Measurements from ENCODE around the gene ARL15.
A peak's percentile ranks its signal among the peaks of the same experiment; 100 is the strongest.

ARL15 gene

GRCh38 chr5:54315736-54316528 is 5.6 kb upstream of the ARL15 start:
- no peaks in the 10 kb centered on the region for H4K20me1 ChIP-seq
- no peaks in the 10 kb centered on the region for H3K36me3 ChIP-seq
- no peaks in the 10 kb centered on the region for H3K4me1 ChIP-seq
- H3K9me3 ChIP-seq, result no peaks in the 10 kb centered on the region
- TF ChIP-seq Cebpa-rat (IDR thresholded peaks at IDR 0.05), result no peak
- no peak overlapping the region for H3K27ac ChIP-seq
- H3K27me3 ChIP-seq, result no peaks in the 10 kb centered on the region
- H3K4me3 ChIP-seq, result no peak overlapping the region
- no peak overlapping the region for H3K4me2 ChIP-seq
- no peak overlapping the region for H3K9ac ChIP-seq

- Histone ChIP-seq H3K4me2 (no peak overlapping the region), H3K36me3 (no peaks in the 10 kb centered on the region), H3K4me1 (peaks cover 9% of the 10 kb centered on the region), H3K27ac (no peak overlapping the region), H3K27me3 (no peaks in the 10 kb centered on the region), H3K4me3 (no peak overlapping the region), H4K20me1 (peaks cover 9% of the 10 kb centered on the region), H3K9me3 (no peaks in the 10 kb centered on the region), H3K9ac (no peak overlapping the region)
- no peak for TF ChIP-seq Cebpa-rat (IDR thresholded peaks at IDR 0.05)
Observed at GRCh38 chr5:54313311-54314270, 3.2 kb upstream of the ARL15 start.

- Histone ChIP-seq H3K9ac (no peak overlapping the region), H3K36me3 (no peaks in the 10 kb centered on the region), H3K4me3 (no peak overlapping the region), H3K27ac (no peak overlapping the region), H3K27me3 (no peaks in the 10 kb centered on the region), H3K4me2 (no peak overlapping the region), H3K9me3 (no peaks in the 10 kb centered on the region), H4K20me1 (peaks cover 20% of the 10 kb centered on the region), H3K4me1 (peaks cover 20% of the 10 kb centered on the region)
- TF ChIP-seq Cebpa-rat (IDR thresholded peaks at IDR 0.05), result no peak
Observed at GRCh38 chr5:54312499-54312898, 2.1 kb upstream of the ARL15 start.

GRCh38 chr5:54311176-54311677 is 854 bp upstream of the ARL15 start:
- Histone ChIP-seq H3K36me3 (no peaks in the 10 kb centered on the region), H3K27ac (peak overlapping the region; percentile 90), H3K4me3 (peak overlapping the region; percentile 91), H3K4me2 (peak overlapping the region; percentile 90), H3K9ac (peak overlapping the region; percentile 92), H4K20me1 (peaks cover 33% of the 10 kb centered on the region), H3K4me1 (peaks cover 21% of the 10 kb centered on the region), H3K27me3 (no peaks in the 10 kb centered on the region), H3K9me3 (no peaks in the 10 kb centered on the region)
- no peak for TF ChIP-seq Cebpa-rat (IDR thresholded peaks at IDR 0.05)

GRCh38 chr5:54309691-54310432 is 511 bp downstream of the ARL15 start:
- Histone ChIP-seq H3K9ac (peak overlapping the region; percentile 92), H3K27ac (peak overlapping the region; percentile 90), H3K4me3 (peak overlapping the region; percentile 91), H3K36me3 (no peaks in the 10 kb centered on the region), H3K4me2 (peak overlapping the region; percentile 83), H4K20me1 (peaks cover 47% of the 10 kb centered on the region), H3K27me3 (no peaks in the 10 kb centered on the region), H3K9me3 (no peaks in the 10 kb centered on the region), H3K4me1 (peaks cover 21% of the 10 kb centered on the region)
- TF ChIP-seq Cebpa-rat (IDR thresholded peaks at IDR 0.05), result no peak

GRCh38 chr5:54309276-54309675 is 1.1 kb downstream of the ARL15 start:
- Histone ChIP-seq H3K36me3 (no peaks in the 10 kb centered on the region), H3K4me3 (peak overlapping the region; percentile 91), H4K20me1 (peaks cover 50% of the 10 kb centered on the region), H3K27ac (peak overlapping the region; percentile 90; the same call in 1 of the 2 replicates), H3K9me3 (no peaks in the 10 kb centered on the region), H3K27me3 (no peaks in the 10 kb centered on the region), H3K9ac (peak overlapping the region; percentile 92), H3K4me2 (peak overlapping the region; percentile 83), H3K4me1 (peaks cover 21% of the 10 kb centered on the region)
- no peak for TF ChIP-seq Cebpa-rat (IDR thresholded peaks at IDR 0.05)

- Histone ChIP-seq H3K4me3 (no peak overlapping the region), H4K20me1 (peaks cover 65% of the 10 kb centered on the region), H3K9ac (no peak overlapping the region), H3K4me2 (peak overlapping the region; percentile 83), H3K4me1 (peaks cover 23% of the 10 kb centered on the region), H3K27me3 (no peaks in the 10 kb centered on the region), H3K27ac (no peak overlapping the region), H3K9me3 (no peaks in the 10 kb centered on the region), H3K36me3 (no peaks in the 10 kb centered on the region)
- no peak for TF ChIP-seq Cebpa-rat (IDR thresholded peaks at IDR 0.05)
Observed at GRCh38 chr5:54307583-54307982, 2.8 kb downstream of the ARL15 start.

GRCh38 chr5:54306893-54307292 is 3.5 kb downstream of the ARL15 start:
- no peak overlapping the region for H3K27ac ChIP-seq
- H3K4me3 ChIP-seq, result no peak overlapping the region
- H3K9me3 ChIP-seq, result no peaks in the 10 kb centered on the region
- no peak overlapping the region for H3K4me2 ChIP-seq
- H3K4me1 ChIP-seq, result peaks cover 29% of the 10 kb centered on the region
- H3K9ac ChIP-seq, result no peak overlapping the region
- H4K20me1 ChIP-seq, result peaks cover 72% of the 10 kb centered on the region
- H3K36me3 ChIP-seq, result no peaks in the 10 kb centered on the region
- TF ChIP-seq Cebpa-rat (IDR thresholded peaks at IDR 0.05), result no peak
- no peaks in the 10 kb centered on the region for H3K27me3 ChIP-seq

GRCh38 chr5:54305737-54306136 is 4.6 kb downstream of the ARL15 start:
- no peak overlapping the region for H3K27ac ChIP-seq
- H3K4me2 ChIP-seq, result no peak overlapping the region
- no peaks in the 10 kb centered on the region for H3K36me3 ChIP-seq
- H3K4me3 ChIP-seq, result no peak overlapping the region
- H3K27me3 ChIP-seq, result no peaks in the 10 kb centered on the region
- no peaks in the 10 kb centered on the region for H3K9me3 ChIP-seq
- TF ChIP-seq Cebpa-rat (IDR thresholded peaks at IDR 0.05), result no peak
- peaks cover 32% of the 10 kb centered on the region for H3K4me1 ChIP-seq
- peaks cover 78% of the 10 kb centered on the region for H4K20me1 ChIP-seq
- no peak overlapping the region for H3K9ac ChIP-seq

Measured in BLaER1 (cell line).